Liver (tissue), 1 donor: ENCODE results near the gene ERH.

Experiments used
- HNF4G ChIP-seq: IDR thresholded peaks from 2 replicates; pipeline ENCODE4 v1.6.1; 2016; ENCODE audit warnings: antibody characterized with exemption
- TF ChIP-seq, protein P1 (sequence below): IDR thresholded peaks from 2 replicates; pipeline ENCODE4 v1.6.1; 2016; ENCODE audit warnings: antibody characterized with exemption
- donor health status: healthy.

DNA sequence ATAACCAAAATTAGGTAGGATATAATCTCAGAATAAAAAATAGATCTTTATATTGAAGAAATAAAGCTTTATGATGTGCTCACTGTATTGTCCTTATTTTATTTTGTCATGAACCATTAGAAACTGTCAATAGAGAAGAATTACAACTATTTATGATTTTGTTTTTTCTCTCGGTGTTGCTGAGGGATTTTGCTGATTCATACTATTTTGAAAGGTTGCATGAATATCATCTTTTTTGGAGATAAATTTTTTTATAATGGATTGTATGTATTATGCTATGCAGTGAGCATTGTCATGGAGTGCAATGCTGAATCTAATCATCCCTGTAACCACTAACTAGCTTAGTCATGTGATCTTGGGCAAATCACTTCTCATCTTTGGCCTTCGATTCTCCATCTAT lies 15.4 kb upstream of the ERH start:
- TF ChIP-seq HNF4G = no peak
- TF ChIP-seq, protein P1, sequence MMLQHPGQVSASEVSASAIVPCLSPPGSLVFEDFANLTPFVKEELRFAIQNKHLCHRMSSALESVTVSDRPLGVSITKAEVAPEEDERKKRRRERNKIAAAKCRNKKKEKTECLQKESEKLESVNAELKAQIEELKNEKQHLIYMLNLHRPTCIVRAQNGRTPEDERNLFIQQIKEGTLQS = no peak
